NCI-H187 treated with DMSO at 0.1 percent for 48 hours (cell line): ENCODE results near the gene ZNF432.
"Not testable (repeated sequence)": the region's sequence is repeated elsewhere in the genome, so short reads cannot be mapped to it uniquely, and the experiment has no call there.

Experiments used
- DNase-seq: peaks from one replicate; lab custom pipeline; 2025; lab: John Stamatoyannopoulos, UW

ZNF432 gene

GRCh38 chr19:52048555-52049501 lies at the start of gene ZNF432:
Gene ZNF432 (minus strand): TSS chr19:52048838. CDS start chr19:52046868, 1,970 bp downstream.
- DNase-seq, result peak; percentile 66

- DNase-seq, result not testable (repeated sequence)
These were observed 47.8 kb upstream of the ZNF432 start for GRCh38 chr19:52096416-52096815.

- peak; percentile 72 for DNase-seq
These were observed 46.8 kb upstream of the ZNF432 start, which contains the start of gene ZNF841 for GRCh38 chr19:52095172-52096014. Gene ZNF841 (minus strand): TSS chr19:52095765. CDS start chr19:52084801, 10,964 bp downstream.

DNA sequence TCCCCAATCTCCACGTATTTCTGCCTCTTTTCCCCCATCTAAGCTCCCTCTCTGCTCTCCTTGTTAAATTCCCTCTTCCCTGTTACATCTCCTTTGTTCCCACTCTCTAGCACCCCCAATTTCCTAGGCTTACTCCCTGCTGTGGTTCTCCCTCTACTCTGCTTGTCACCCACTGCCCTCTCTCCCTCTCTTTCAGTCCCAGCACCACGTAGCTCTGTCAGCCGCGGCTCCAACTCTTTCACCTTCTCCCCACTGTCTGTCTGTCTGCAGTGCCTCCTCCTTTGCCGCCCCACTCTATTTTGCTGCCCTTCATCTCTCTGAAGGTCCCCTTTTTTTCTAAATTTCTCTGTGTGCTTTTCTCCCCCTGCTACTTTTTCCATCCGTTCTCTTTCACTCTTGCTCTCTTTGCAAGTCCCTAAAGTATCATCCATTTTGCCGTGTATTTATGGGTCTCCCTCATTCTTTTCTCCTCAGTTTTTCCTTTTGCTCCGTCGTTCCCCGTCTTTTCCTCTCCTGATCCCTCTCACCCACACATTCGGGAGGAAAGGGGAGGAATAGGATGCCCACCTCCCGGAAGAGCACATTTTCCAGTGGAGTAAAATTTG lies 46.0 kb upstream of the ZNF432 start:
- DNase-seq, result no peak

DNA sequence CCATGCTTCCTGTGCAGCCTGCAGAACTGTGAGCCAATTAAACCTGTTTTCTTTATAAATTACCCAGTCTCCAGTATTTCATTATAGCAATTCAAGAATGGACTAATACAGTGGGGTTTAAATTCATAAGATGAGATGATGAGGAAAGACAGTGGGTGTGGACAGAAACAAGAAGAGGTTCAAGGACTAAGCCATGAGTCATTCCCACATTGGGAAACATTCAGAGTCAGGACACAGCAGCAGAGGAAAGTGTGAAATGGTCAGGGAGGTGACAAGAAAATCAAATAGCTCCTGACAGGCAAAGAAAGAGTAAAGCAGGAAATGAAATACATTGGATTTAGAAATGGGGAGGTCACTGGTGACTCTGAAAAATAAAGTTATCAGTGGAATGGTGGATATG lies 37.8 kb upstream of the ZNF432 start:
- no peak for DNase-seq

DNA sequence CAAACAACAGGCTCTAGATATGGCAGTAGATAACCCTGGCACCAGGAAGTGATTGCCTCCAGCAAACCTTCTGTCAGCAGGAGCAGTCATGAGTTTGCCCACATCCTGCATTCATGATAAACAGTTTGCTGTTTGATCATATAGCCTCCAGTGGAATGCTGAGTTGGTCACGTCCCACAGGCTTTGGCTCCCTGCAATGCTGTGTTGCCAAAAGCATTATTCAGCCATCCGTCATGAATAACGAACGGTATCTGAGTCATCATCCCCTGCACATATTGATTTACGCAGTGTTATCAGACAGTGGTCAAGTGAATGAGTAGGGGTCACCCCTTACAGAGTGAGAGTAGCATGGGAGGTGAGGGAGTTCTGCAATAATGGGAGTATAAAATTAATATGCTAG lies 21.9 kb upstream of the ZNF432 start:
- no peak for DNase-seq

DNA sequence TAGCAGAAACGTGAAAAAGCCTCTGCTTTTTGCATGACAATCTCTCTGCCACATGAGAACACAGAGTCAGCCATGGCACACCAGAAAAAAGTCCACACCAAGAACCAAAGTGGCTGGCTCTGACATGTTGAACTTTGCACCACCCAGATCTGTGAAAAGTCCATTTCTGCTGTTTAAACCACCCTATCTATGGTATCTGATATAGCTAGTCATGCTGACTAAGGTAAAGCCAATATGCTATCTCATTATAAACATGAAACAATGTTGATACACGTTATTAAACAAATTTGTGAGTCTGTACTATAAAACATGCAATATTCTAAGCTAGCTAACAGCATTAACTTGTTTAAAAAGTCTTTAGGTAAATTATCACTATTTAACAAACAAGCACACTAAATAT lies 21.0 kb upstream of the ZNF432 start:
- no peak for DNase-seq

GRCh38 chr19:52066258-52066863 lies 17.7 kb upstream of the ZNF432 start:
- no peak for DNase-seq

- DNase-seq, result no peak
These were observed 16.8 kb upstream of the ZNF432 start for GRCh38 chr19:52065399-52065798.

GRCh38 chr19:52056480-52056879 lies 7.8 kb upstream of the ZNF432 start:
- not testable (repeated sequence) for DNase-seq

DNA sequence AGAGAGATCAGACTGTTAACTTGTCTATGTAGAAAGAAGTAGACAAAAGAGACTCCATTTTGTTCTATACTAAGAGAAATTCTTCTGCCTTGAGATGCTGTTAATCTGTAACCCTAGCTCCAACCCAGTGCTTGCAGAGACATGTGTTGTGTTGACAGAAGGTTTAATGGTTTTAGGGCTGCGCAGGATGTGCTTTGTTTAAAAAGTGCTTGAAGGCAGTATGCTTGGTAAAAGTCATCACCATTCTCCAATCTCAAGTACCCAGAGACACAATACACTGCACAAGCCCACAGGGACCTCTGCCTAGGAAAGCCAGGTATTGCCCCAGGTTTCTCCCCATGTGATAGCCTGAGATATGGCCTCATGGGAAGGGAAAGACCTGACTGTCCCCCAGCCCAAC lies 3.1 kb upstream of the ZNF432 start:
- DNase-seq, result peak; percentile 21

DNA sequence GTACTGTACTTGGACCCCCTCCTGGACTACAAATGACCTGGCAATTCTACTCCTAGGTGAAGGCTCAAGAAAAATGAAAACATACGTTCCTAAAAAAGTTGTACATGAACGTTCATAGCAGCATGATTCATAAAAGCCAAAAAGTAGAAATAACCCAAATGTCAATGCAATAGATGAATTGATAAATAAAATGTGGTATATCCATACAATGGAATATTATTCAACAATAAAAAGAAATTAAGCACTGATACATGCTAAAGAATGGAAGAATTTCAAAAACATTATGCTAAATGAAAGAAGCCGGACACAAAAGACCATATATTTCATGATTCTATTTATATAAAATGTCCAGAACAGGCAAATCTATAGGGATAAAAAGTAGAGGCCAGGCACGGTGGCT lies 9.5 kb downstream of the ZNF432 start:
- DNase-seq, result no peak

- no peak for DNase-seq
These were observed 14.4 kb downstream of the ZNF432 start for GRCh38 chr19:52034051-52034728.

GRCh38 chr19:52028780-52029123 lies 19.9 kb downstream of the ZNF432 start:
- DNase-seq, result no peak

GRCh38 chr19:52028027-52028779 lies 20.4 kb downstream of the ZNF432 start, which contains the start of gene ZNF614:
Gene ZNF614 (minus strand): TSS chr19:52028379. CDS start chr19:52025745, 2,634 bp downstream.
- peak; percentile 57 for DNase-seq

GRCh38 chr19:52026255-52026990 lies 22.2 kb downstream of the ZNF432 start:
- DNase-seq, result not testable (repeated sequence)

- not testable (repeated sequence) for DNase-seq
These were observed 24.2 kb downstream of the ZNF432 start for GRCh38 chr19:52024478-52024877.

- no peak for DNase-seq
These were observed 26.4 kb downstream of the ZNF432 start for GRCh38 chr19:52022193-52022592.

GRCh38 chr19:52020506-52020905 lies 28.1 kb downstream of the ZNF432 start:
- no peak for DNase-seq

GRCh38 chr19:52010674-52011073 lies 38.0 kb downstream of the ZNF432 start:
- no peak for DNase-seq
